Measurements from ENCODE around the gene PACSIN1. TPM values are rescaled to one million over a fixed set of nuclear protein-coding genes. Genes with fewer than 3 reads are reported as not detected.

Gene PACSIN1
- total and polyA plus RNA-seq, 10 of the 15 experiments (the other 5 are each of a cell fraction or from before 2014, with no cell fraction given), result 0.50 to 9.4 (median 2.8) TPM

- ATAC-seq, result no peak
- in situ Hi-C loops (cut with MboI), result no loop called here
- SMC1A ChIA-PET (ENCODE audit: uncharacterized antibody, unreplicated experiment), result no interaction called here
- intact Hi-C loops (cut with micrococcal nuclease; ENCODE audit: unreplicated experiment), result no loop called here
- Histone ChIP-seq H3K4me1 (ENCODE audit: control insufficient read depth, insufficient read depth, low read length) (no peaks in the 10 kb centered on the region), H3K4me3 (no peak overlapping the region), H3K9ac (ENCODE audit: control insufficient read depth, insufficient read depth, low read length) (no peak overlapping the region), H3K4me2 (ENCODE audit: control insufficient read depth, insufficient read depth) (no peak overlapping the region), H2AFZ (ENCODE audit: control insufficient read depth, low read depth, low read length) (no peak overlapping the region), H3K79me2 (ENCODE audit: control insufficient read depth, insufficient read depth, low read length) (no peaks in the 10 kb centered on the region), H3K36me3 (ENCODE audit: control insufficient read depth in 2 of 2, insufficient read depth in 2 of 2, low read length in 1 of 2) (no peaks in the 10 kb centered on the region), H3K27me3 (replicated peaks in 1 of 2; ENCODE audit: control insufficient read depth in 2 of 2, insufficient read depth in 2 of 2, low read length in 1 of 2) (no peaks in the 10 kb centered on the region; a peak in 1 of 4 replicates), H3K27ac (ENCODE audit: control insufficient read depth, insufficient read depth) (no peak overlapping the region), H3K9me3 (replicated peaks; ENCODE audit: control insufficient read depth, insufficient read depth, low read length) (no peaks in the 10 kb centered on the region), H4K20me1 (ENCODE audit: control insufficient read depth, insufficient read depth) (no peaks in the 10 kb centered on the region)
- RAD21 ChIA-PET (ENCODE audit: unreplicated experiment), result no interaction called here
- no peak for DNase-seq (ENCODE audit: low read depth, low spot score)
- no peak for FAIRE-seq
- CTCF ChIA-PET, result no interaction called here
- TF ChIP-seq SMC3 (IDR thresholded peaks at IDR 0.05; ENCODE audit: borderline replicate concordance, low read length) (no peak), ZBTB40 (IDR thresholded peaks at IDR 0.05; ENCODE audit: borderline replicate concordance) (no peak), IKZF1 (conservative IDR thresholded peaks at IDR 0.05) (no peak), RFX5 (IDR thresholded peaks at IDR 0.05; ENCODE audit: low read depth, low read length) (no peak), SPI1 (IDR thresholded peaks at IDR 0.05; ENCODE audit: borderline replicate concordance, insufficient read depth, low read depth, low read length) (no peak), SMAD1 (IDR thresholded peaks at IDR 0.05; ENCODE audit: low read depth, partially characterized antibody) (no peak), POLR2AphosphoS5 (IDR thresholded peaks at IDR 0.05; ENCODE audit: low read length) (no peak), HDGF (IDR thresholded peaks at IDR 0.05) (no peak), ESRRA (IDR thresholded peaks at IDR 0.05; ENCODE audit: low read length) (no peak), CHD2 (IDR thresholded peaks at IDR 0.05; ENCODE audit: borderline replicate concordance, low read depth, low read length) (no peak), MYC (IDR thresholded peaks at IDR 0.05; ENCODE audit: insufficient read depth, insufficient read length, insufficient replicate concordance, low read length, severe bottlenecking) (no peak), E2F4 (IDR thresholded peaks at IDR 0.05; ENCODE audit: low read depth, low read length) (no peak), ATF2 (IDR thresholded peaks at IDR 0.05; ENCODE audit: low read length) (no peak), POLR2AphosphoS2 (IDR thresholded peaks at IDR 0.05; ENCODE audit: low read depth, low read length) (no peak), IKZF2 (IDR thresholded peaks at IDR 0.05) (no peak)
- 19% methylated on average over 6 of the region's 6 CpGs for WGBS (ENCODE audit: insufficient coverage, insufficient replicate concordance, low lambda C conversion rate, missing lambda C conversion rate)
- no TSS peak for BruUV-seq (replicated peaks)
- POLR2A ChIA-PET, result no interaction called here
Measured at GRCh38 chr6:34538581-34538980, 72.7 kb downstream of the PACSIN1 start.

Data from GM12878 (cell line).